ENCODE measurements around the gene RAP1GAP. TPM values are rescaled to one million over a fixed set of nuclear protein-coding genes. Genes with fewer than 3 reads are reported as not detected.

Gene RAP1GAP
- total RNA-seq, 3 donors from 2014 or later, result 0.32 to 7.2 (median 6.0) TPM

- H3K4me1 ChIP-seq, result peaks cover 2 to 20% of the 10 kb centered on the region in 2 donors
- no peak overlapping the region for H3K27ac ChIP-seq
- TF ChIP-seq CTCF (IDR thresholded peaks at IDR 0.05) (no peak), POLR2AphosphoS5 (IDR thresholded peaks at IDR 0.05) (no peak), POLR2A (IDR thresholded peaks at IDR 0.05) (no peak)
- intact Hi-C loops (cut with DNase I; ENCODE audit: low total_unique reads), result no loop called here
- DNase-seq (ENCODE audit: low spot score in 2 of 2), result no peak
- peak overlapping the region in 1 of 3 donors; percentile 27 for H3K4me3 ChIP-seq
- H3K27me3 ChIP-seq, result no peaks in the 10 kb centered on the region
- no peaks in the 10 kb centered on the region for H3K36me3 ChIP-seq
- H3K9me3 ChIP-seq, result no peaks in the 10 kb centered on the region
Observed at GRCh38 chr1:21621051-21621450, 48.1 kb downstream of the RAP1GAP start.

DNA sequence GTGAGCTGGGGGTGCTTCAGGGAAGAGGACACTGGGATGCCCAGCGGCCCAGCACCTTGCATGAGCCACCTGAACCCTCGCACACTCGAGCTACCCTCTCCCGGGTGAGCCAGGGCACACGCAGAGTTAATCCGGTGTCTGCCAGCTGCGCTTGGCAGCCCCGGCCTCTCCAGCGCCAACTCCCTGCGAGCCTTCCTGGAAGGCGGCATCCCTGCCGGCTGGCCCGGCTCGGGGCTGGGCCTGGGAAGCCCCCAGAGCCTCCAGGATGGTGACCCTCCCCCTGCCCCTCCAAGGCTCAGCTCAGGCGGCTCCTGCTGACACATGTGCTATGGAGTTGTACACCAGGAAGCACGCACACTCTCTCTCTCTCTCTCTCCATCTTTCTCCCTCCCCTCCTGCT lies 48.7 kb downstream of the RAP1GAP start:
- H3K27ac ChIP-seq, result no peak overlapping the region

DNA sequence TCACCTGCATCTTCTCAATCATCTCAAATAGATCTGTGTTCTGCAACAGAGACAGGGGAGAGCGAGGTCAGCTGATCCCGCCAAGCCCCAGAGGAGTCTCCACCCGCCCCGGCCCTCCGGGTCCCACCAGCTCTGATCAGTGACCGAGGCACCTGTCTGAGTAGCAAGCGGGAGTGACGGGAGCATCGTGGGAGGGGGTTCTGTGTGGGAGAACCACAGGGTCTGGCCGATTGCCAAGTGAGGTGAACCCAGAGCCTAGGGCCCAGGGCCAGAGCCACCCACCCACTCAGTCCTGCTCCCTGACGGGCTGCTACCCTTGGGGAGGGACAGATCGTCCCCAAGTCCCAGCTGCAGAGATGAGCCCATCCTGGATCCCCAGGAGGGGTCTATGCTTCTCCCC lies 49.1 kb downstream of the RAP1GAP start:
- H3K4me3 ChIP-seq, result peak overlapping the region in 1 of 3 donors; percentile 50
- DNase-seq (ENCODE audit: low spot score in 2 of 2), result no peak
- H3K27ac ChIP-seq, result no peak overlapping the region
- intact Hi-C loops (cut with DNase I; ENCODE audit: low total_unique reads), result no loop called here
- no peak for TF ChIP-seq CTCF (IDR thresholded peaks at IDR 0.05)
- TF ChIP-seq POLR2A (IDR thresholded peaks at IDR 0.05), result no peak
- H3K27me3 ChIP-seq, result no peaks in the 10 kb centered on the region
- peaks cover 2 to 20% of the 10 kb centered on the region in 2 donors for H3K4me1 ChIP-seq
- no peaks in the 10 kb centered on the region for H3K9me3 ChIP-seq
- no peaks in the 10 kb centered on the region for H3K36me3 ChIP-seq

More for the DNA sequence above, 48.7 kb downstream of the RAP1GAP start:
- no peak for TF ChIP-seq POLR2A (IDR thresholded peaks at IDR 0.05)
- no peak for TF ChIP-seq POLR2AphosphoS5 (IDR thresholded peaks at IDR 0.05)
- no peak for TF ChIP-seq CTCF (IDR thresholded peaks at IDR 0.05)
- Histone ChIP-seq H3K27me3 (no peaks in the 10 kb centered on the region), H3K9me3 (no peaks in the 10 kb centered on the region), H3K4me3 (peak overlapping the region in 2 of 3 donors; percentile 3 to 50), H3K4me1 (peaks cover 2 to 20% of the 10 kb centered on the region in 2 donors), H3K36me3 (no peaks in the 10 kb centered on the region)
- DNase-seq (ENCODE audit: low spot score in 2 of 2), result no peak
- intact Hi-C loops (cut with DNase I; ENCODE audit: low total_unique reads), result no loop called here

GRCh38 chr1:21619375-21619947 lies 49.7 kb downstream of the RAP1GAP start:
- no peak for DNase-seq (ENCODE audit: low spot score in 2 of 2)
- H3K9me3 ChIP-seq, result no peaks in the 10 kb centered on the region
- intact Hi-C loops (cut with DNase I; ENCODE audit: low total_unique reads), result no loop called here
- no peak overlapping the region for H3K27ac ChIP-seq
- TF ChIP-seq POLR2AphosphoS5 (IDR thresholded peaks at IDR 0.05) (no peak), POLR2A (IDR thresholded peaks at IDR 0.05) (no peak), CTCF (IDR thresholded peaks at IDR 0.05) (no peak)
- H3K36me3 ChIP-seq, result no peaks in the 10 kb centered on the region
- no peaks in the 10 kb centered on the region for H3K27me3 ChIP-seq
- H3K4me1 ChIP-seq, result peaks cover 2 to 18% of the 10 kb centered on the region in 2 donors
- no peak overlapping the region for H3K4me3 ChIP-seq

GRCh38 chr1:21618561-21619374 lies 50.4 kb downstream of the RAP1GAP start:
- no peak overlapping the region for H3K27ac ChIP-seq
- intact Hi-C loops (cut with DNase I; ENCODE audit: low total_unique reads), result no loop called here

More at GRCh38 chr1:21618561-21619374, 50.4 kb downstream of the RAP1GAP start:
- Histone ChIP-seq H3K4me1 (peaks cover 2 to 14% of the 10 kb centered on the region in 2 donors), H3K36me3 (no peaks in the 10 kb centered on the region), H3K4me3 (no peak overlapping the region), H3K27me3 (no peaks in the 10 kb centered on the region), H3K9me3 (no peaks in the 10 kb centered on the region)
- no peak for DNase-seq (ENCODE audit: low spot score in 2 of 2)
- TF ChIP-seq CTCF (IDR thresholded peaks at IDR 0.05), result no peak
- no peak for TF ChIP-seq POLR2A (IDR thresholded peaks at IDR 0.05)
- TF ChIP-seq POLR2AphosphoS5 (IDR thresholded peaks at IDR 0.05), result no peak
